OCI-LY1 (cell line): ENCODE measurements around the gene RAB9B.

ENCODE experiments used
- H2AFZ ChIP-seq: fragments of 200-600 bp; sonication (generic), shearing (Covaris generic); 2 replicates; pipeline ENCODE4 v1.6.0; 2014; ENCODE audit warnings: antibody characterized with exemption, mild to moderate bottlenecking, low read length
- H3F3A ChIP-seq: fragments of 200-600 bp; sonication (generic), shearing (Covaris generic); 2 replicates; pipeline ENCODE4 v1.6.0; 2014; ENCODE audit warnings: mild to moderate bottlenecking, antibody characterized with exemption, low read length, moderate library complexity; ENCODE audit not compliant: insufficient read depth
- H3K27ac ChIP-seq: fragments of 200-600 bp; sonication (generic); 2 replicates; pipeline ENCODE4 v1.5.1; 2014; ENCODE audit warnings: low read length, mixed run types, mild to moderate bottlenecking, low read depth; ENCODE audit not compliant: poor library complexity, severe bottlenecking
- H3K27me3 ChIP-seq: fragments of 200-600 bp; sonication (generic); 2 replicates; pipeline ENCODE4 v1.6.0; 2014; ENCODE audit warnings: antibody characterized with exemption, mild to moderate bottlenecking, low read length, moderate library complexity; ENCODE audit not compliant: insufficient read depth
- H3K36me3 ChIP-seq: fragments of 200-600 bp; sonication (generic); 2 replicates; pipeline ENCODE4 v1.6.1; 2014; ENCODE audit warnings: mild to moderate bottlenecking, antibody characterized with exemption, low read length, moderate library complexity, mixed read lengths; ENCODE audit not compliant: insufficient read depth
- H3K4me1 ChIP-seq: fragments of 200-600 bp; sonication (generic); 2 replicates; pipeline ENCODE4 v1.5.1; 2014; ENCODE audit warnings: mild to moderate bottlenecking, low read length, moderate library complexity; ENCODE audit not compliant: insufficient read depth, severe bottlenecking
- H3K4me2 ChIP-seq: fragments of 200-600 bp; sonication (generic), shearing (Covaris generic); 2 replicates; pipeline ENCODE4 v1.6.1; 2014; ENCODE audit warnings: low read length
- H3K4me3 ChIP-seq: fragments of 200-600 bp; sonication (generic); 2 replicates; pipeline ENCODE4 v1.5.1; 2014; ENCODE audit warnings: low read length, low read depth, mild to moderate bottlenecking, mixed read lengths; ENCODE audit not compliant: poor library complexity, severe bottlenecking
- H3K79me2 ChIP-seq: fragments of 200-600 bp; shearing (Covaris generic); 2 replicates; pipeline ENCODE4 v1.6.1; 2016; ENCODE audit warnings: mixed run types, low read length, mixed read lengths; ENCODE audit not compliant: insufficient read depth
- H3K9ac ChIP-seq: fragments of 200-600 bp; sonication (generic), shearing (Covaris generic); 2 replicates; pipeline ENCODE4 v1.6.1; 2014; ENCODE audit warnings: mild to moderate bottlenecking, low read length, mixed read lengths
- H3K9me2 ChIP-seq: fragments of 200-600 bp; sonication (generic), shearing (Covaris generic); 2 replicates; pipeline ENCODE4 v1.6.1; 2014; ENCODE audit warnings: low read depth, mild to moderate bottlenecking, low read length, mixed read lengths
- H3K9me3 ChIP-seq: fragments of 200-600 bp; shearing (Covaris generic); 2 replicates; pipeline ENCODE4 v1.6.1; 2014; ENCODE audit warnings: low read length, mixed read lengths
- H4K20me1 ChIP-seq: fragments of 200-600 bp; sonication (generic), shearing (Covaris generic); 2 replicates; pipeline ENCODE4 v1.6.0; 2016; ENCODE audit warnings: mild to moderate bottlenecking, low read length; ENCODE audit not compliant: insufficient read depth
- CTCF ChIP-seq: fragments of 200-600 bp; sonication (generic), shearing (Covaris generic); IDR thresholded peaks from 2 replicates; pipeline ENCODE4 v1.5.1; 2017; ENCODE audit warnings: mild to moderate bottlenecking, antibody characterized with exemption, low read length, moderate library complexity, mixed read lengths
- EZH2 ChIP-seq: fragments of 200-600 bp; sonication (generic), shearing (Covaris generic); IDR thresholded peaks from 2 replicates; pipeline ENCODE4 v1.8.0; 2017; ENCODE audit warnings: borderline replicate concordance, mixed run types, mild to moderate bottlenecking, antibody characterized with exemption, low read length, moderate library complexity, mixed read lengths

Gene RAB9B

DNA sequence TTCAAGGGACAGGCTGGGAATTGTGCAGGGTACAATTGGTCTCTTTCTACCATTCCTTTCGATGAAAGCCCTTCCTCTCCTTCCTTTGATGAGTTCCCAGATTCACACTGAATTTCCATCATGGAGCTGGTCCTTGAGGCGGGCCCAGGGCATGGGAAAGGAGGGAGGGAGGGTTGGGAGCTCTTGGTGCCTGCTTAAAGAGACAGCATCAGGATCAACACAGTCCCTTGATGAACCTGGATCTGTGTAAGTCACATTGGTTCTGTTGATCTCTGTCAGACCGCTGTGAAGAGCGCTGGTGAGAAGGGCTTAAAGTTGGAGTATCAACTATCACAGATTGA is 51.0 kb downstream of the RAB9B start:
- no peak overlapping the region for H3K4me2 ChIP-seq
- H4K20me1 ChIP-seq: no peaks in the 10 kb centered on the region
- H3K27me3 ChIP-seq: no peaks in the 10 kb centered on the region
- H3F3A ChIP-seq: no peaks in the 10 kb centered on the region
- no peak for TF ChIP-seq CTCF
- no peak for TF ChIP-seq EZH2
- no peak overlapping the region for H2AFZ ChIP-seq
- no peak overlapping the region for H3K4me3 ChIP-seq
- H3K4me1 ChIP-seq: no peaks in the 10 kb centered on the region
- no peaks in the 10 kb centered on the region for H3K36me3 ChIP-seq
- H3K9me2 ChIP-seq: no peaks in the 10 kb centered on the region
- no peaks in the 10 kb centered on the region for H3K9me3 ChIP-seq
- H3K79me2 ChIP-seq: no peaks in the 10 kb centered on the region
- H3K27ac ChIP-seq: no peak overlapping the region
- no peak overlapping the region for H3K9ac ChIP-seq

DNA sequence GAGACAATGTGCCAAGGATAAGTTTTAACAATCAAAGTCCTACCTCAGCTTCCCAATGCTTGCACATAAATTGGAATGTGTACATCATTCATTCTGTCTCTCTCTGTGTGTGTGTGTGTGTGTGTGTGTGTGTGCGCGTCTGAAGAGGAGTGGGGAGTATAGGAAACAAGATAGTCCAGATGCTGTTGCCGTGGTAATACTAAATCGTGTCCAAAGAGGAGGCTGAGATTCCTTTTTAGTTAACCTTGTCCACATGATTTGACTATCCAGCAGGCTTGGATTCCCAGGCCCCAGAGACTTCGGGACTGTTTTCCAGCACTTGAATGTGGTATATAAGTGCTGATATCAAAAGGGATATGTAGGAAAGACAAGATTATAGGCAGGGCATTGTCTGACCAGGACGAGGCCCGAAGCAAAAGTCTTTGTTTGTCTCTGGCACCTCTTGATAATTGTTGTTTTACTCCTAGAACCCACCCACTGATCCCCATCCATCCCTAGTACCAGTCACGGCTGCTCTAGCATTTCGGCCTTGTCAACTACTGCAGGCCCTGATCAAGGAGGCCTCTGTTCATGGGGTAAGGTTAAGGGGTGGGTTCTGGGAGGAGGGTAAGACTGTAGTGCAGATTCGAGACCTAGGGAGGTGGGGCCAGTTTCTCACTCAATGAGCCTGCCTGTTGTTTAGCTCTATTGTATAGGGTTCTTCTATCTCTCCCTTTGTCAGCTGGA is 51.6 kb downstream of the RAB9B start:
- TF ChIP-seq CTCF (no peak), EZH2 (no peak)
- no peaks in the 10 kb centered on the region for H3K27me3 ChIP-seq
- no peak overlapping the region for H3K9ac ChIP-seq

DNA sequence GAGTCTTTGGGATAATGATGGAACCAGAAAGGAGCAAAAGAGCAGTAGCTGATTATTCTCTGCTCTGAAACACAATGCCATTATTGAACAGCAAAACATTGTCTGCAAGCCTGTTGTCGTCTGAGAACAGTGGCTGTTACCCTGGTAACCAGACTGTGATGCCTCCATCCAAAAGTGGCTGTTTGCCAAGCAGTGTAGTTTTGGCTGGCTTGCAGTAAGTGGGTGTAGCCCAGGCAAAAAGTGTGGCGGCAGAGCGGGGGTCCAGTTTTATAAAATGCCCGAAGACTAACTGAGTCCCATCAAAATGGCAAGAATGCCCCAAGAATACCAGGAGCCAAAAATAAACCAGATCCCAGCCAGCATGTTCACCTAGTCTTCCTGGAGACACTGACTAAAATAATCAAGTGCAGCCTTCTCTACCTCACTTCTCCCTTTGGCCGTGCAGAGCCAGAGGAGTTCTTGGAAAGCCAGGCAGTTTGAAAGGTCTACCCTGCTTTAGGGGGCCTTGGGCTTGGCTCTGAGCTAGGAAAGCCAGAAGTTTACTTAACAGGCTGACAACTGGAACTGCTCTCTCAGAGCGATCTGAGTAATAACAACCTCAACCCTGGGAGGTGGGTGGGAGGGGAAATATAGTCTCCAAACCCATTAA is 52.8 kb downstream of the RAB9B start:
- no peaks in the 10 kb centered on the region for H3K79me2 ChIP-seq

More for the DNA sequence above, 51.6 kb downstream of the RAB9B start:
- H3K79me2 ChIP-seq: no peaks in the 10 kb centered on the region
- no peak overlapping the region for H3K4me2 ChIP-seq
- no peaks in the 10 kb centered on the region for H3K4me1 ChIP-seq
- H3F3A ChIP-seq: no peaks in the 10 kb centered on the region
- H3K9me2 ChIP-seq: no peaks in the 10 kb centered on the region
- no peaks in the 10 kb centered on the region for H4K20me1 ChIP-seq
- H3K4me3 ChIP-seq: no peak overlapping the region
- no peaks in the 10 kb centered on the region for H3K9me3 ChIP-seq
- no peak overlapping the region for H2AFZ ChIP-seq
- no peaks in the 10 kb centered on the region for H3K36me3 ChIP-seq
- H3K27ac ChIP-seq: no peak overlapping the region

More for the DNA sequence above, 52.8 kb downstream of the RAB9B start:
- Histone ChIP-seq H3K9me3 (no peaks in the 10 kb centered on the region), H3K27ac (no peak overlapping the region), H2AFZ (no peak overlapping the region), H3K27me3 (no peaks in the 10 kb centered on the region), H3K36me3 (no peaks in the 10 kb centered on the region), H3K4me2 (no peak overlapping the region), H3K4me1 (no peaks in the 10 kb centered on the region), H3K9me2 (no peaks in the 10 kb centered on the region), H3K4me3 (no peak overlapping the region), H3K9ac (no peak overlapping the region), H4K20me1 (no peaks in the 10 kb centered on the region), H3F3A (no peaks in the 10 kb centered on the region)
- TF ChIP-seq EZH2 (no peak), CTCF (no peak)
